GM23248 (cell line): Measurements from ENCODE around the gene PTGES.

Experiments used
- EZH2 ChIP-seq: fragments of 200-600 bp; sonication (generic); IDR thresholded peaks from 2 replicates; pipeline ENCODE4 v1.6.1; 2018; ENCODE audit warnings: antibody characterized with exemption, mild to moderate bottlenecking; ENCODE audit not compliant: insufficient read depth, poor library complexity, severe bottlenecking
- EZH2phosphoT487 ChIP-seq: fragments of 200-600 bp; sonication (generic); IDR thresholded peaks from 2 replicates; pipeline ENCODE4 v1.6.1; 2018; ENCODE audit warnings: antibody characterized with exemption, moderate library complexity, mild to moderate bottlenecking, low read depth; ENCODE audit not compliant: insufficient read depth

DNA sequence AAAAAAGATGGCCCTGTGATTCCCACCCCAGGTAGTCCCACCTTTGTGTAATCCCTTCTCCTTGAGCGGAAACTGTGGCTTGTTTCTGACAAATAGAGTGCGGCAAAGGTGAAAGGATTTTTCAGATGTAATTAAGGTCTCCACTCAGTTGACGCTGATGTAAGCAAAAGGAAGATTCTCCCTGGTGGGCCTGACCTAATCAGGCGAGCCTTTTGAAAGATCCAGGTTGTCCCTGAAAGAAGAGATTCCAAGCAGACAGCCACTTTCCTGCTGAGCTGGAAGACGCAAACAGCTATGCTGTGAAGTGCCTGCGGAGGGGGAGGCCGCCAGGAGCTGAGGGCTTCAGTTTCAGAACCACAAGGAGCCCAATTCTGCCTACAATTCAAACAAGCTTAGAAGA lies 24.1 kb downstream of the PTGES start:
- TF ChIP-seq EZH2 (no peak), EZH2phosphoT487 (no peak)
